ENCODE results near the gene LYPD6. TPM values are rescaled to one million over a fixed set of nuclear protein-coding genes. Genes with fewer than 3 reads are reported as not detected.

Gene LYPD6
- total RNA-seq, 2 experiments from 2014 or later, result not detected

DNA sequence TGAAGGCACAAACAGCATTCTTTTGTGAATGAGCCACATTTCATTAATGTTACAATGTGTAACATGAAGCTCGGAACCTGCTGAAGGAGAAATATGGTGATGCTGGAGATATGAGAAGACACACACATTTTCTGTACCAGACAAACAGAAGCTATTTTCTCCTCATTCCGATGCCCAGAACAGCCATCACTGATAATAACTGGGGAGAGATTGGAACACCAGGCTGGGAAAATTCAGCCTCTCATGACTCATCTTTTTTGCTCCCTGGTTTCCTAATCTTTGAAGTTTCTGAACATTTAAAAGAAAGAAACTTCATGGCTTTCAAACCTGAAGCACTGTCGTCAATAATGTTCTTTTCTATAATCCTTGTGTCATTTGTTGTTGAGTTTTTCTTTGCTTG lies 110.9 kb downstream of the LYPD6 start:
- POLR2A ChIA-PET, result no interaction called here
- Histone ChIP-seq H4K20me1 (ENCODE audit: insufficient read depth, low read length) (no peaks in the 10 kb centered on the region), H3K36me3 (ENCODE audit: insufficient read depth, low read length) (no peaks in the 10 kb centered on the region), H3K4me1 (ENCODE audit: insufficient read depth, low read length, poor library complexity, severe bottlenecking) (no peaks in the 10 kb centered on the region), H3K4me3 (ENCODE audit: low read depth, low read length, poor library complexity, severe bottlenecking) (no peak overlapping the region), H3K9me3 (ENCODE audit: low read length) (no peaks in the 10 kb centered on the region), H3K79me2 (ENCODE audit: insufficient read depth, low read depth, low read length) (no peaks in the 10 kb centered on the region), H3K4me2 (ENCODE audit: low read length) (no peak overlapping the region), H3K27ac (ENCODE audit: low read depth, low read length, poor library complexity, severe bottlenecking) (no peak overlapping the region), H3K9me2 (ENCODE audit: insufficient read depth, low read length) (no peaks in the 10 kb centered on the region), H2AFZ (ENCODE audit: low read length) (no peak overlapping the region)
- intact Hi-C loops (cut with micrococcal nuclease; ENCODE audit: unreplicated experiment), result no loop called here
- no peak for DNase-seq (ENCODE audit: low spot score)
- TF ChIP-seq, protein P1, sequence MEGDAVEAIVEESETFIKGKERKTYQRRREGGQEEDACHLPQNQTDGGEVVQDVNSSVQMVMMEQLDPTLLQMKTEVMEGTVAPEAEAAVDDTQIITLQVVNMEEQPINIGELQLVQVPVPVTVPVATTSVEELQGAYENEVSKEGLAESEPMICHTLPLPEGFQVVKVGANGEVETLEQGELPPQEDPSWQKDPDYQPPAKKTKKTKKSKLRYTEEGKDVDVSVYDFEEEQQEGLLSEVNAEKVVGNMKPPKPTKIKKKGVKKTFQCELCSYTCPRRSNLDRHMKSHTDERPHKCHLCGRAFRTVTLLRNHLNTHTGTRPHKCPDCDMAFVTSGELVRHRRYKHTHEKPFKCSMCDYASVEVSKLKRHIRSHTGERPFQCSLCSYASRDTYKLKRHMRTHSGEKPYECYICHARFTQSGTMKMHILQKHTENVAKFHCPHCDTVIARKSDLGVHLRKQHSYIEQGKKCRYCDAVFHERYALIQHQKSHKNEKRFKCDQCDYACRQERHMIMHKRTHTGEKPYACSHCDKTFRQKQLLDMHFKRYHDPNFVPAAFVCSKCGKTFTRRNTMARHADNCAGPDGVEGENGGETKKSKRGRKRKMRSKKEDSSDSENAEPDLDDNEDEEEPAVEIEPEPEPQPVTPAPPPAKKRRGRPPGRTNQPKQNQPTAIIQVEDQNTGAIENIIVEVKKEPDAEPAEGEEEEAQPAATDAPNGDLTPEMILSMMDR (conservative IDR thresholded peaks at IDR 0.05; ENCODE audit: low read length), result no peak
- TF ChIP-seq EZH2phosphoT487 (IDR thresholded peaks at IDR 0.05; ENCODE audit: borderline replicate concordance, low read depth, low read length), result no peak
- CTCF ChIA-PET (ENCODE audit: unreplicated experiment), result no interaction called here
- no TSS peak for BruUV-seq (replicated peaks)

GRCh38 chr2:149442346-149442745 lies 112.0 kb downstream of the LYPD6 start:
- no TSS peak for BruUV-seq (replicated peaks)

GRCh38 chr2:149443150-149443549 lies 112.8 kb downstream of the LYPD6 start:
- no peak overlapping the region for H3K4me2 ChIP-seq (ENCODE audit: low read length)
- H3K9me3 ChIP-seq (ENCODE audit: low read length), result no peaks in the 10 kb centered on the region
- no peaks in the 10 kb centered on the region for H3K79me2 ChIP-seq (ENCODE audit: insufficient read depth, low read depth, low read length)
- no TSS peak for BruUV-seq (replicated peaks)
- TF ChIP-seq, protein P1 (conservative IDR thresholded peaks at IDR 0.05; ENCODE audit: low read length), result no peak
- no peak for TF ChIP-seq EZH2phosphoT487 (IDR thresholded peaks at IDR 0.05; ENCODE audit: borderline replicate concordance, low read depth, low read length)
- H3K36me3 ChIP-seq (ENCODE audit: insufficient read depth, low read length), result no peaks in the 10 kb centered on the region
- no peak for DNase-seq (ENCODE audit: low spot score)
- ChIA-PET POLR2A (interaction anchor here (0.7 kb wide), 1 partner anchor 10 kb away, joined by 3 read pairs; no protein-coding TSS in a partner anchor), CTCF (ENCODE audit: unreplicated experiment) (no interaction called here)
- intact Hi-C loops (cut with micrococcal nuclease; ENCODE audit: unreplicated experiment), result no loop called here
- H3K9me2 ChIP-seq (ENCODE audit: insufficient read depth, low read length), result no peaks in the 10 kb centered on the region
- H4K20me1 ChIP-seq (ENCODE audit: insufficient read depth, low read length), result no peaks in the 10 kb centered on the region
- H2AFZ ChIP-seq (ENCODE audit: low read length), result no peak overlapping the region
- H3K4me3 ChIP-seq (ENCODE audit: low read depth, low read length, poor library complexity, severe bottlenecking), result no peak overlapping the region
- no peak overlapping the region for H3K27ac ChIP-seq (ENCODE audit: low read depth, low read length, poor library complexity, severe bottlenecking)
- no peaks in the 10 kb centered on the region for H3K4me1 ChIP-seq (ENCODE audit: insufficient read depth, low read length, poor library complexity, severe bottlenecking)

More at GRCh38 chr2:149442346-149442745, 112.0 kb downstream of the LYPD6 start:
- no peak overlapping the region for H2AFZ ChIP-seq (ENCODE audit: low read length)
- intact Hi-C loops (cut with micrococcal nuclease; ENCODE audit: unreplicated experiment), result no loop called here
- no peak for DNase-seq (ENCODE audit: low spot score)
- no peaks in the 10 kb centered on the region for H3K4me1 ChIP-seq (ENCODE audit: insufficient read depth, low read length, poor library complexity, severe bottlenecking)
- no peak overlapping the region for H3K4me2 ChIP-seq (ENCODE audit: low read length)
- H3K9me3 ChIP-seq (ENCODE audit: low read length), result no peaks in the 10 kb centered on the region
- no peaks in the 10 kb centered on the region for H3K9me2 ChIP-seq (ENCODE audit: insufficient read depth, low read length)
- CTCF ChIA-PET (ENCODE audit: unreplicated experiment), result no interaction called here
- POLR2A ChIA-PET, result interaction anchor here (0.6 kb wide), 1 partner anchor 65 kb away, joined by 3 read pairs; no protein-coding TSS in a partner anchor
- no peak overlapping the region for H3K4me3 ChIP-seq (ENCODE audit: low read depth, low read length, poor library complexity, severe bottlenecking)
- no peaks in the 10 kb centered on the region for H3K36me3 ChIP-seq (ENCODE audit: insufficient read depth, low read length)
- H4K20me1 ChIP-seq (ENCODE audit: insufficient read depth, low read length), result no peaks in the 10 kb centered on the region
- H3K79me2 ChIP-seq (ENCODE audit: insufficient read depth, low read depth, low read length), result no peaks in the 10 kb centered on the region
- TF ChIP-seq, protein P1 (conservative IDR thresholded peaks at IDR 0.05; ENCODE audit: low read length), result no peak
- no peak for TF ChIP-seq EZH2phosphoT487 (IDR thresholded peaks at IDR 0.05; ENCODE audit: borderline replicate concordance, low read depth, low read length)
- no peak overlapping the region for H3K27ac ChIP-seq (ENCODE audit: low read depth, low read length, poor library complexity, severe bottlenecking)

Measured in OCI-LY7 (cell line).